GM12865 (cell line): Measurements from ENCODE around the gene ST7.
A peak's percentile ranks its signal among the peaks of the same experiment; 100 is the strongest.

Source experiments
- DNase-seq: peaks from one replicate; pipeline ENCODE4 v3.0.0; 2010; ENCODE audit warnings: low read depth
- H3K4me3 ChIP-seq: 2 replicates; pipeline ENCODE4 v1.5.1; 2011; ENCODE audit warnings: mild to moderate bottlenecking, low read depth, low read length, control low read depth
- TF ChIP-seq, protein P1 (sequence below): IDR thresholded peaks from 2 replicates; pipeline ENCODE4 v1.5.1; 2011; ENCODE audit warnings: low read length, control low read depth, low read depth, inconsistent platforms; ENCODE audit not compliant: insufficient read depth; ENCODE audit errors: missing control alignments

ST7 gene

DNA sequence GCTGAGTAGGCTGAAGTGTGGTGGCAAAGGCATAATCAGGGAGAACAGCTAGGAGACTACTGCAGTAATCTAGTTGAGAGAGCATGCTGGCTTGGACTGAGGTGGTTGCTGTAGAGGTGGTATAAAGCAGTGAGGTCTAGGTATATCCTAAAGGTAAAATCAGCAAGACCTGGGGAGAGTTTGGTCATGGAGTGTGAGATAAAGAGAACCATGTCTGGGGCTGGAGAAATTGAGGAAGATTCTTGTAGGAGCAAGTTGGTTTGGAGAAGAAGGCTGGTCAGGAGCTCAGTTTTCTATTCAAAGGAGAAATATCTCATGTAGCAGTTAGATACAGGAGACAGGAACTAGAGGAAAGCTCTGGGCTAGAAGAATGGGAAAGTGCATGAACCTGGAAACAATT lies 32.9 kb upstream of the ST7 start:
- H3K4me3 ChIP-seq = no peak overlapping the region
- no peak for DNase-seq
- TF ChIP-seq, protein P1, sequence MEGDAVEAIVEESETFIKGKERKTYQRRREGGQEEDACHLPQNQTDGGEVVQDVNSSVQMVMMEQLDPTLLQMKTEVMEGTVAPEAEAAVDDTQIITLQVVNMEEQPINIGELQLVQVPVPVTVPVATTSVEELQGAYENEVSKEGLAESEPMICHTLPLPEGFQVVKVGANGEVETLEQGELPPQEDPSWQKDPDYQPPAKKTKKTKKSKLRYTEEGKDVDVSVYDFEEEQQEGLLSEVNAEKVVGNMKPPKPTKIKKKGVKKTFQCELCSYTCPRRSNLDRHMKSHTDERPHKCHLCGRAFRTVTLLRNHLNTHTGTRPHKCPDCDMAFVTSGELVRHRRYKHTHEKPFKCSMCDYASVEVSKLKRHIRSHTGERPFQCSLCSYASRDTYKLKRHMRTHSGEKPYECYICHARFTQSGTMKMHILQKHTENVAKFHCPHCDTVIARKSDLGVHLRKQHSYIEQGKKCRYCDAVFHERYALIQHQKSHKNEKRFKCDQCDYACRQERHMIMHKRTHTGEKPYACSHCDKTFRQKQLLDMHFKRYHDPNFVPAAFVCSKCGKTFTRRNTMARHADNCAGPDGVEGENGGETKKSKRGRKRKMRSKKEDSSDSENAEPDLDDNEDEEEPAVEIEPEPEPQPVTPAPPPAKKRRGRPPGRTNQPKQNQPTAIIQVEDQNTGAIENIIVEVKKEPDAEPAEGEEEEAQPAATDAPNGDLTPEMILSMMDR = no peak

DNA sequence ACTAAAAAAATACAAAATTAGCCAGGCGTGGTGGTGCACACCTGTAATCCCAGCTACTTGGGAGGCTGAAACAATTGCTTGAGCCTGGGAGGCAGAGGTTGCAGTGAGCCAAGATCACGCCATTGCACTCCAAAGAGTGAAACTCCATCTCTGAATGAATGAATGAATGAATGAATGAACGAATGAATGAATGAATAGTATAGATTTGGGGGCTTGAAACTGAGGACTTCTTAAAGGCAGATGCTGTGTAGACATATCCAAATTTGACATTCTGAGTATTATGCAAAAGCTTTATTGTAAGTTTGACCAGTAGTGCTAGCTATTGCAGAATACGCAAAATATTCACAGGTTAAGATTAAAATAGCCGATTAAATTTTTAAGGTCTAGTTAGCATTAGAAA lies 30.8 kb upstream of the ST7 start:
- no peak for DNase-seq
- TF ChIP-seq, protein P1 = no peak
- H3K4me3 ChIP-seq = no peak overlapping the region

DNA sequence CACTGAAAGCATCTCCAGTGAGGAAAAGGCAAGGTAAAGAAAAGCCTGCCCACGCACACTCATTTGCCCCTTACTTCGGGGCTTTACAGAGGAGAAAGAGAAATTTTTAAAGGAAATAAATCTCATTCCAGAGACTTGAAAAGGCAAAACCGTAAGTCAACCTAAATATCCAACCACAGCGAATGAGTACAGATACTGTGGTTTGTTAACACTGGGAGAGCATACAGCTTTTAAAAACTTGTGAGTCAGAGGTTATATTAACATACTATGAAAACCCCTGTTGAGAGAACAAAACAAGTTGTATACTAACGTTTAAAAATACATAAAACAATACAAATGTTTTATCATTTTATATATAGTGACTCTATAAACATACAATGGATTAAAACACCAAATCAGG lies 28.6 kb upstream of the ST7 start:
- no peak overlapping the region for H3K4me3 ChIP-seq
- TF ChIP-seq, protein P1 = no peak
- DNase-seq = no peak

DNA sequence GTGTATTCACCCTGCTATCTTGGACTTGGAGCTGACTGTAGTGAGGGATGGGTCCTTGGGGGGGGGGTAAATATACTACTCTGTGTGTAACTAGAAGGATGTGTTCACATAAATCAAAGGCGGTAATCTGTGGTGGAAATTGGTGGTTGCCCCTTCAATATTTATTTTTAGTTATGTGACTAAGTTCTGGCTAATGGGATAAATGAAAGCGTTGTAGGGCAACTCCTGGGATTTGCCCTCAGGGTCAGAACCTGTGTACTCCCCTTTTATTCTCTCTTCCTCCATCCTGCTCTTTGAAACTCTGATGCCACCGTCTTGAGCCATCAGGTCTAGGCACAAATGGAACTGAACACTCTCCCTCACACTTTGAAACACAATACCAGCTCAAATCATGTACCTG lies 24.3 kb upstream of the ST7 start:
- TF ChIP-seq, protein P1 = no peak
- no peak overlapping the region for H3K4me3 ChIP-seq
- DNase-seq = no peak

DNA sequence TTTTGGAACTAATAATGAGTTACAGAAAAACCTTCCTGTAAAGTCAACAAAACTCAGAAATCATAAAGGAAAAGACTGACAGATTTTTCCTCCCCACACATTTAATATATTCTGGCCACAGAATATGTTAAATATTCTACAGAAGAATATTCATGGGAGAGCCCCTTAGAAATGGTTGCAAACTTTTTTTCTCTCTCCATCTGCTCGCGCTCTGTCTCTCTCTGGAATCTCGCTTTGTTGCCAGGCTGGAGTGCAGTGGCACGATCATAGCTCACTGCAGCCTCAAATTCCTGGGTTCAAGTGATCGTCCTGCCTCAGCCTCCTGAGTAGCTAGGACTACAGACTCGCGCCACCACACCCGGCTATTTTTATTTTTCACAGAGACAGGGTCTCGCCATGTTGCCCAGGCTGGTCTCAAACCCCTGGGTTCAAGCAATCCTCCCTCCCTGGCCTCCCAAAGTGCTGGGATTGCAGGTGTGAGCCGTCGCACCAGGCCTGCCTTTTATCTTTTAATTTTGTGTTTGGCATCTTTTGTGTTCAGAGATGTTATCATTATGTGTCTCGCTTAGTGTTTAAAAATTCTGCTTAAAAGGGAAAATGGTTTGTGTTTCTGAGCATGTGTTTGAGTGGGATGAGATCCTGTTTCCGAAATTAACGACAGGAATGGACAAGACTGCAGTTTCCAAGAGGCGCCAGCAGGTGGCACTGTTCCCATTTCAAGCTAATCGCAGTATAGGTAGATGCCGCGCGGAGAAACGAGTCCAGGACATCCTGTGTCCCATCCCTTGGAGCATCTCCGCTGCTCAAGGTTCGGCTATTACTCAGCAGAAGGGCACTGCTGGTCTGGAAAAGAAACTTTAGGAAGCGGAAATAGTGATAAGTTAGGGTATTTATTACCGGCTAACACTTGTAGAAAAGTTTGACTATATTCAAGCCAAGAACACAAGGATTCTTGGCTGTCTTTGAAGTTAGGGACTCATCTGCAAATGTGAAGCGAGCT lies 23.1 kb upstream of the ST7 start:
- TF ChIP-seq, protein P1 = peak; percentile 86
- no peak overlapping the region for H3K4me3 ChIP-seq
- DNase-seq = peak; percentile 84

DNA sequence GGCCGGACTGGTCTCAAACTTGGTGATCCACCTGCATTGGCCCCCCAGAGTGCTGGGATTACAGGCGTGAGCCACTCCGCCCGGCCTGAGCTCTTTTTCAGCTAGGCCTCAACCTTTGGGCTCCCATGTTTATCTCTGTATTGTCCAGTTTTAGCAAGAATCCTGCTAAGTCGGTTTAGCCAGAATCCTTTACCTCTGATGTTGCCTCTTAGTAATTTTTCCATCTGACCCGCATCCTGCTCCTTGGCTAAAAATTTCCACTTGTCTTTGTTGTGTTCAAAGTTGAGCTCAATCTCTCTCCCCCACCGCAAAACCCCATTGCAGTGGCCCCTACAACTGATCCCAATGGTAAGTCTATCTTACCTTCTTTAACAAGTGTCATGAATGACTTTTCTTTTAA lies 20.7 kb upstream of the ST7 start:
- no peak for DNase-seq
- H3K4me3 ChIP-seq = no peak overlapping the region
- TF ChIP-seq, protein P1 = no peak

DNA sequence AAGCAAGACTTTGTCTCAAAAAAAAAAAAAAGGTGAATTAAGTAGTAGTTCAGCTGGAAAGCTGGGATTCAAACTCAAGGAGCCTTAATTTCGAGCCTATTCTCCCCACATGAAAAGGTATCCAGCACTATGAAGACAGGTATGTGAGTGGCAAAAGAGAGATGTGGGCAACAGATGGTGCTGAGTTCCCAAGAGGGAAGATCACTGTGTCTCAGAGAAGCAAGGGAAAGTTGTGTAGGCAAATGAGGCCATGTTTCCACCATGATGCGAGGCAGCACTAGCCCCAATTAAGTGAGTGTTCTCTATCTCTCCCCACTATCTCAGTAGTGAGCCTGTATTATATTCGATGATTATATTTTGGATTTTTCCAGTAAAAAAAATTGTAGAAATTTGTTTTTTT lies 19.8 kb upstream of the ST7 start:
- no peak for DNase-seq
- no peak overlapping the region for H3K4me3 ChIP-seq
- TF ChIP-seq, protein P1 = no peak
